Measurements from ENCODE around the gene FAM234A.

FAM234A gene

GRCh38 chr16:283033-283805, 48.6 kb downstream of the FAM234A start, which contains the start of gene PDIA2:
Gene PDIA2 (plus strand): TSS chr16:283164. CDS start chr16:283170, 6 bp downstream.
- no peak for DNase-seq

GRCh38 chr16:284204-285120, 49.8 kb downstream of the FAM234A start:
- no peak for DNase-seq

GRCh38 chr16:285146-286055, 50.8 kb downstream of the FAM234A start:
- DNase-seq = no peak

- no peak for DNase-seq
Observed at GRCh38 chr16:286491-287297, 52.1 kb downstream of the FAM234A start.

- no peak for DNase-seq
Observed at GRCh38 chr16:287298-287811, 52.7 kb downstream of the FAM234A start.

- DNase-seq = no peak
Observed at GRCh38 chr16:287981-288920, 53.6 kb downstream of the FAM234A start.

- no peak for DNase-seq
Observed at GRCh38 chr16:289395-289997, 54.9 kb downstream of the FAM234A start.

- no peak for DNase-seq
Observed at GRCh38 chr16:290015-290680, 55.5 kb downstream of the FAM234A start.

GRCh38 chr16:290681-291405, 56.2 kb downstream of the FAM234A start:
- no peak for DNase-seq

- no peak for DNase-seq
Observed at GRCh38 chr16:291539-291938, 56.9 kb downstream of the FAM234A start.

GRCh38 chr16:293043-293775, 58.6 kb downstream of the FAM234A start:
- no peak for DNase-seq

- DNase-seq = no peak
Observed at GRCh38 chr16:296276-296675, 61.7 kb downstream of the FAM234A start.

GRCh38 chr16:296806-297510, 62.3 kb downstream of the FAM234A start:
- no peak for DNase-seq

GRCh38 chr16:297832-298231, 63.2 kb downstream of the FAM234A start:
- DNase-seq = no peak

- DNase-seq = no peak
Observed at GRCh38 chr16:301235-301634, 66.6 kb downstream of the FAM234A start.

GRCh38 chr16:301950-302349, 67.3 kb downstream of the FAM234A start:
- no peak for DNase-seq

- DNase-seq = no peak
Observed at GRCh38 chr16:303760-304505, 69.3 kb downstream of the FAM234A start.
